NT2/D1 (cell line): ENCODE data around the gene TMEM63C.

Source experiments
- DNase-seq: peaks from one replicate; pipeline ENCODE4 v3.0.0-alpha.2; 2011; ENCODE audit warnings: low read depth, low spot score
- H3K27me3 ChIP-seq: 2 replicates; pipeline ENCODE4 v1.6.0; 2011; ENCODE audit warnings: mild to moderate bottlenecking; ENCODE audit not compliant: insufficient read length, insufficient read depth
- H3K36me3 ChIP-seq: 2 replicates; pipeline ENCODE4 v1.6.1; 2011; ENCODE audit warnings: mild to moderate bottlenecking, low read length, mixed read lengths; ENCODE audit not compliant: insufficient read depth, insufficient read length
- H3K4me1 ChIP-seq: 2 replicates; pipeline ENCODE4 v1.5.1; 2011; ENCODE audit not compliant: insufficient read depth, insufficient read length
- H3K4me3 ChIP-seq: 2 replicates; pipeline ENCODE4 v1.5.1; 2011; ENCODE audit warnings: low read depth; ENCODE audit not compliant: insufficient read length
- H3K9ac ChIP-seq: 2 replicates; pipeline ENCODE4 v1.6.0; 2011; ENCODE audit warnings: low read depth; ENCODE audit not compliant: insufficient read length
- H3K9me3 ChIP-seq: 2 replicates; pipeline ENCODE4 v1.5.1; 2011; ENCODE audit warnings: mild to moderate bottlenecking, low read length; ENCODE audit not compliant: insufficient read depth
- SUZ12 ChIP-seq: IDR thresholded peaks from 2 replicates; pipeline ENCODE4 v1.6.1; 2011; ENCODE audit not compliant: insufficient read length, insufficient read depth; ENCODE audit errors: extremely low read depth
- YY1 ChIP-seq: IDR thresholded peaks from 2 replicates; pipeline ENCODE4 v1.6.1; 2011; ENCODE audit not compliant: insufficient read length, insufficient read depth
- ZNF274 ChIP-seq: IDR thresholded peaks from 2 replicates; pipeline ENCODE4 v1.6.1; 2011; ENCODE audit warnings: mild to moderate bottlenecking, low read depth, low read length

The TMEM63C gene

DNA sequence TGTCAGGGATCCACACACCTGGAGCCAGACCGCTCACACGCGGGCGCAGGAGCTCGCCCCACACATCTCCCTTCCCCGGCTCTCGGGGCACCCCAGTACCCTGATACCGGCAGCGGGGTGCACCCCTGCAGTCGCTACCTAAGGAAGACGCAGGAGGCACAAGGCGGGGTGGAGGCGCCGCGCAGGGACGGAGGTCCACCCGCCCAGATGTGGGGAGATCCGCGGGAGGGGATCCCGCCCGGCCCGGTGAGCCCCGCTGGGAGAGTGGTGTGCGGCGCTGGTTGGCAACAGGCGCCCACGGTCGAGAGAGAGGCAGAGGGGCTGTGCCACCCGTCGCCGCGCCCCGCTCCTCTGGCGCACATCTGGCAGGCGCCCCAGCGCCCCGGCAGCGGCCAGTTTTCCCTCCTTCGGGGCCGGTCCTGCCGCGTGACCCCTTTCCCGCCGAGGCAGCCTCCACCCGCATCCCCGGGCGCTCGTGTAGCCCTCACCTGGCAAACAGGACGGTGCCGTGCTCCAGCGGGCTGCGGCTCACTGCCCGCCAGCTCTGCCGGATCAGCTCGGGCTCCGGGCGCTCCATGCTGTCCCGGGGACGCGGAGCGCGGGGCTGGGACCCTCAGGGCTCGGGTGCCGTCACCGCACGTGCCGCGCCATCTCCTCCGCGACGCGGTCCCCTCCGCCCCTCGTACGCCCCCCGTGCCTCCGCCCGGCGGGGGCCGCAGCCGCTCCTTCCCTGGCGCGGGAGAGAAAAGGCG is 88.9 kb downstream of the TMEM63C start:
- TF ChIP-seq YY1 (no peak), ZNF274 (no peak), SUZ12 (peak; percentile 84)
- DNase-seq = no peak
- peak overlapping the region; percentile 67 for H3K9ac ChIP-seq
- H3K36me3 ChIP-seq = no peaks in the 10 kb centered on the region
- peaks cover 3% of the 10 kb centered on the region for H3K4me1 ChIP-seq
- peaks cover 62% of the 10 kb centered on the region for H3K27me3 ChIP-seq
- peaks cover 13% of the 10 kb centered on the region for H3K9me3 ChIP-seq
- H3K4me3 ChIP-seq = peak overlapping the region; percentile 49

DNA sequence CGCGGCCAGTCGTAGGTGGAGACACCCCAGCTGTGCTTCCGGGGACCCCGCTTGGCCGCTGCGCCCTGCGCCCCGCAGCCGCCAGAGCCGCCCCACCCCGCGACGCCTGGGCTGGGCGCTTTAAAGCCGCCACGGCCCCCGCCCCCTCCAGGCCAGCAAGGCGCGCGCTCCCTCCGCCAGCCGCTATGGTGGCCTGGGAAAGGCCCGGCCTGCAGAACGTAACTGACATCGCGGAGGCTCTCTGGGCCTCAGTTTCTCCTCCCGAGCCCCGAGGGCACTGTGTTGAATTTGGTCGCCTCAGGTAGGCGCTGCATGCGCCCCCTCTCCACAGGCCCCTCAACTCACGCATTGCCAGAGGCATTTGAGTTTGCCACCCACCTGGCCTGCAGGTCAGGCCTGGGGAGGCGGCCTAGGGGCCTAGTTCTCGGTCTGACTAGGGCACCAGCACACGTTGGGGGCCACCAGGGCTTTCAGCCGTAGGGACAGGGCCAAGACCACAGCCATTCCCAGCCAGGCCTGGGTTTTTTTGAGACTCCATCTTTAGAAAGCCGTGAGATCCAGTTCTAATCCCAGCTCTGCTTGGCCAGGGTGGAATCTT is 89.6 kb downstream of the TMEM63C start, which contains the start of gene NGB:
TSS of gene NGB (minus strand) at position 94 of the 598 bp plus-strand sequence. CDS start 269 bp downstream, outside the sequence.
- no peak for TF ChIP-seq ZNF274
- no peak for TF ChIP-seq YY1
- TF ChIP-seq SUZ12 = no peak
- peaks cover 13% of the 10 kb centered on the region for H3K9me3 ChIP-seq
- peak within 1 kb of the TSS; percentile 49 for H3K4me3 ChIP-seq
- H3K27me3 ChIP-seq = peaks cover 58% of the 10 kb centered on the region
- H3K4me1 ChIP-seq = peaks cover 3% of the 10 kb centered on the region
- H3K36me3 ChIP-seq = peaks cover 5% of the 10 kb centered on the region
- H3K9ac ChIP-seq = peak within 1 kb of the TSS; percentile 67
- DNase-seq = no peak

DNA sequence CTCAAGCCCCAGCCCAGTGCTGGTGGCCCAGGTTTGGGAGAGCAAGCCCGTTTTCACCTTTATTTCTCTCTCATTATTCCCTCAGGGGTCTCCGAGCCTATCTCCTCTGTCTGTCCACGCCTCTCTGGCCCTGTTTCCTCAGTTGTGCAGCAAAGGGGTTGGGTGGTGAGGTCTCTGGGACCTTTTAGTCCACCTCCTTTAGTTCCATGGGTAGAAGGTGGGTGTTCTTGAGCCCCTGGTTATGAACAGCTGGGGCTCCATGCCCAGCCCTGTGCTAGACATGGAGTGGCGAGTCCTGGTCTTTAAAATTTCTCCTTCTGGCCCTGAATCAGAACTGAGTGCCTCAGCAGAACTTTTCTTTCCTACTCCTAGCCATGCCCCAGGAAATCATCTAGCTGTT is 90.7 kb downstream of the TMEM63C start:
- Histone ChIP-seq H3K9ac (no peak overlapping the region), H3K4me3 (no peak overlapping the region), H3K36me3 (peaks cover 15% of the 10 kb centered on the region), H3K27me3 (peaks cover 58% of the 10 kb centered on the region), H3K4me1 (peaks cover 3% of the 10 kb centered on the region), H3K9me3 (peaks cover 13% of the 10 kb centered on the region)
- no peak for DNase-seq
- no peak for TF ChIP-seq YY1
- TF ChIP-seq SUZ12 = no peak
- no peak for TF ChIP-seq ZNF274

DNA sequence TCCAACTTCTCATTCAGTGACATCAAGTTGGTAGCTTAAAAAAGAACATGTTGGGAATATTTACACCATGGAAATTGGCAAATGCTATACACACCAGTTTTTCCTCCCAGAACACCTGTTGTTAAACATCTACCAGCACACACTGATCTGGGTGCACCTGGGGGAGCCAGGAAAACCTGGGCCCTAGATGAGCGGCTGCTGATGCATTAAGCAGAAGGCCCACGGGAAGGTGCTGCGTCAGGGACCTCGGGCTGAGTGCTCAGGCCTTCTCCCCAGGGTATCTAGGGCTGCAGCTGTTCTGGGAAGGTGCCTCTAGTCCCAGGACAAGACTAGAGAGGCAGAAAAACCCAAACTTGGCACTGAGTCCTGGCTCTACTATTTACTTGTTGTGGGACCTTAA is 92.2 kb downstream of the TMEM63C start:
- no peak for DNase-seq
- Histone ChIP-seq H3K27me3 (peaks cover 44% of the 10 kb centered on the region), H3K9ac (no peak overlapping the region), H3K4me3 (no peak overlapping the region), H3K9me3 (no peaks in the 10 kb centered on the region), H3K36me3 (peaks cover 26% of the 10 kb centered on the region), H3K4me1 (peaks cover 3% of the 10 kb centered on the region)
- TF ChIP-seq SUZ12 (no peak), ZNF274 (no peak), YY1 (no peak)

DNA sequence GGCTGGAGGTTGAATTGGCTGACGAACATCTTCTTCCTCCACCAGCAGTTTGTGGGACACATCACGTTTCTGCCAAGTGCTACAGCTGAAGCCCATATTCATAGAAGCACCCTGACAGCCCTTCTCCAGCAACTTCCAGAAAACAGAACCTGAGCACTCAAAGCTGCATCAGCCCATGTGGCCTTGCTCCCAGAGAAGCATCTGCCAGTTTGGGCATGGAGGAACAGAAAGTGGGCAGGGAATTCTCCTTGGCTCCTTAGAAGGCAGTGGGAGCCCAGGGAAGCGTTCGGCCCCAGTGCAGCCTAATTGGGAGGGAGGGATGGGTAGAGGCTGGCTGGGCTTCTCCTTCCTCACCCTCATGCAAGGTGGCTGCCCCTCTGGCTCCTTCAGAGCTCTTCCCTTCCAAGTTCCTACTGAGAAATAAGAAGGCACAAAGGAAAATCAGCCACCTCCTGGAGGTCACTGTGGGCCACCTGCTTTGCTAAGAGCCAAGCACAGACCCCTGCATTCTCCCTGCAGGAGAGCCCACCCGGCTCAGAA is 93.5 kb downstream of the TMEM63C start:
- TF ChIP-seq ZNF274 = no peak
- no peak for TF ChIP-seq SUZ12
- TF ChIP-seq YY1 = no peak
- H3K4me1 ChIP-seq = no peaks in the 10 kb centered on the region
- no peak for DNase-seq
- H3K36me3 ChIP-seq = peaks cover 39% of the 10 kb centered on the region
- H3K27me3 ChIP-seq = peaks cover 32% of the 10 kb centered on the region
- H3K9me3 ChIP-seq = no peaks in the 10 kb centered on the region
- H3K4me3 ChIP-seq = no peak overlapping the region
- no peak overlapping the region for H3K9ac ChIP-seq

DNA sequence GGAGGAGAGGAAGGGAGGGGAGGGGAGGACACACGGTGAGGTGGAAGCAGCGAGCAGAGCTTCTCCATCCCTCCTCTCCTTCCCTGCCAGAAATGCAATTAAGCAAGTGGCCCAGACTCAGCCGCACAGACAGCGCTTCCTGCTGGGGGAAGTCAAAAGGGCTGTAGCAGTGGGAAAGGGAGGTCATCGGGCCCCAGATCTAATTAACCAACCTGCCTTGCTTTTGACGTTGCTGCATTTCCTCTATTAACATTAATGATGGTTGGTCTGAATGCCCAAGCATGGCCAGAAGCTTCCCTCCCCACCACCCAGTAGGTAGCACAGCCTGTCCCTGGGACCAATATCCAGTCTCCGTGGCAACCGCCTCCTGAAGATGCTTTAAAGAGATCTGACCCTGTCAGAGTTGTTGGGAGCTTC is 94.0 kb downstream of the TMEM63C start:
- Histone ChIP-seq H3K4me3 (no peak overlapping the region), H3K9ac (no peak overlapping the region), H3K4me1 (no peaks in the 10 kb centered on the region), H3K9me3 (no peaks in the 10 kb centered on the region), H3K27me3 (peaks cover 27% of the 10 kb centered on the region), H3K36me3 (peaks cover 43% of the 10 kb centered on the region)
- TF ChIP-seq YY1 (no peak), ZNF274 (no peak), SUZ12 (no peak)
- DNase-seq = no peak

DNA sequence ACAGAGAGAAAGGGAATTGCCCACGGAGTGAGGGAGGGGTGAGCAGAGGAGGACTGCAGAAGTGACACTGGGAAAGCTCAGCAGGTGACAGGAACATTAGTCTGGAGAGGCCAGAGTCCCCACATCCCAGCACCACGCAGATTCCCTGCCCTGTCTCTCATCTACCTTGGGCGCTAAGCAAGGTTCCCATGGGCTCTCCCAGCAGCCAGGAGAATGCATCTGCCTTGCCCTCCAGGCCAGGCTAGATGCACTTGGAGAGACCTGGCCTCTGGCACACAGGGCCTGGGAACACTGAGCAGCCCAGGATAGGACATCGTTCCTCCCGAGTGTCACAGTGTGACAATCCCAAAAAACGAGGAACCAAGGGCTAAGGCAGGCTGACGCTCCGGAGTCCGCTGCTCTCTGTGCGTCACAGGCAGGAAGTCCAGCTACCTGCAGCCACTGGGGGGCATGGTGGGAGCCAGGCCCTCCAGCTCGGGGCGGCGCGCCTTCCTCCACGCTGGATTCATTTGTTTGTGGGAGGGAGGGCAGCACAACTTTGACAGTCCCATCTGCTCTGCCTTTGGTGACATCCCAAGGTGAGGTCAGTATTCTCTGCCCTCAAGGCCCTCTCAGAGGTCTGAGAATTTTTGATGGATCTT is 94.8 kb downstream of the TMEM63C start:
- no peak for DNase-seq
- Histone ChIP-seq H3K9me3 (no peaks in the 10 kb centered on the region), H3K9ac (no peak overlapping the region), H3K36me3 (peaks cover 43% of the 10 kb centered on the region), H3K4me3 (no peak overlapping the region), H3K4me1 (no peaks in the 10 kb centered on the region), H3K27me3 (peaks cover 19% of the 10 kb centered on the region)
- TF ChIP-seq SUZ12 = no peak
- no peak for TF ChIP-seq ZNF274
- no peak for TF ChIP-seq YY1
